ENCODE data around the gene SH3BP5.

The SH3BP5 gene

GRCh38 chr3:15256861-15257341 is 75.5 kb downstream of the SH3BP5 start:
- Histone ChIP-seq H3K4me3 (ENCODE audit: insufficient read depth, low read depth, low read length, poor library complexity, severe bottlenecking) (no peak overlapping the region), H3K36me3 (ENCODE audit: control insufficient read depth, insufficient read depth, low read length) (peaks cover 86% of the 10 kb centered on the region), H3K9me3 (ENCODE audit: control insufficient read depth, low read length) (no peaks in the 10 kb centered on the region), H3K27ac (ENCODE audit: insufficient read depth, low read length, poor library complexity, severe bottlenecking) (no peak overlapping the region), H3K27me3 (replicated peaks; ENCODE audit: control insufficient read depth, insufficient read depth, low read length, poor library complexity, severe bottlenecking) (no peaks in the 10 kb centered on the region), H3K4me1 (ENCODE audit: control insufficient read depth, insufficient read depth, low read length, poor library complexity, severe bottlenecking) (no peaks in the 10 kb centered on the region)
- DNase-seq, result no peak

- DNase-seq, result no peak
- Histone ChIP-seq H3K9me3 (ENCODE audit: control insufficient read depth, low read length) (no peaks in the 10 kb centered on the region), H3K4me1 (ENCODE audit: control insufficient read depth, insufficient read depth, low read length, poor library complexity, severe bottlenecking) (no peaks in the 10 kb centered on the region), H3K27ac (ENCODE audit: insufficient read depth, low read length, poor library complexity, severe bottlenecking) (no peak overlapping the region), H3K27me3 (replicated peaks; ENCODE audit: control insufficient read depth, insufficient read depth, low read length, poor library complexity, severe bottlenecking) (no peaks in the 10 kb centered on the region), H3K4me3 (ENCODE audit: insufficient read depth, low read depth, low read length, poor library complexity, severe bottlenecking) (no peak overlapping the region), H3K36me3 (ENCODE audit: control insufficient read depth, insufficient read depth, low read length) (peaks cover 81% of the 10 kb centered on the region)
Measured at GRCh38 chr3:15255215-15255614, 77.2 kb downstream of the SH3BP5 start.

- H3K4me1 ChIP-seq (ENCODE audit: control insufficient read depth, insufficient read depth, low read length, poor library complexity, severe bottlenecking), result no peaks in the 10 kb centered on the region
- no peaks in the 10 kb centered on the region for H3K27me3 ChIP-seq (replicated peaks; ENCODE audit: control insufficient read depth, insufficient read depth, low read length, poor library complexity, severe bottlenecking)
- no peak overlapping the region for H3K27ac ChIP-seq (ENCODE audit: insufficient read depth, low read length, poor library complexity, severe bottlenecking)
- H3K4me3 ChIP-seq (ENCODE audit: insufficient read depth, low read depth, low read length, poor library complexity, severe bottlenecking), result no peak overlapping the region
- peaks cover 73% of the 10 kb centered on the region for H3K36me3 ChIP-seq (ENCODE audit: control insufficient read depth, insufficient read depth, low read length)
- no peak for DNase-seq
- H3K9me3 ChIP-seq (ENCODE audit: control insufficient read depth, low read length), result no peaks in the 10 kb centered on the region
Measured at GRCh38 chr3:15253023-15253697, 79.2 kb downstream of the SH3BP5 start.

- Histone ChIP-seq H3K4me1 (ENCODE audit: control insufficient read depth, insufficient read depth, low read length, poor library complexity, severe bottlenecking) (no peaks in the 10 kb centered on the region), H3K36me3 (ENCODE audit: control insufficient read depth, insufficient read depth, low read length) (peaks cover 50% of the 10 kb centered on the region), H3K27ac (ENCODE audit: insufficient read depth, low read length, poor library complexity, severe bottlenecking) (no peak overlapping the region), H3K27me3 (replicated peaks; ENCODE audit: control insufficient read depth, insufficient read depth, low read length, poor library complexity, severe bottlenecking) (no peaks in the 10 kb centered on the region), H3K4me3 (ENCODE audit: insufficient read depth, low read depth, low read length, poor library complexity, severe bottlenecking) (no peak overlapping the region), H3K9me3 (ENCODE audit: control insufficient read depth, low read length) (no peaks in the 10 kb centered on the region)
- DNase-seq, result no peak
Measured at GRCh38 chr3:15246186-15246585, 86.2 kb downstream of the SH3BP5 start.

- Histone ChIP-seq H3K9me3 (ENCODE audit: control insufficient read depth, low read length) (no peaks in the 10 kb centered on the region), H3K27me3 (replicated peaks; ENCODE audit: control insufficient read depth, insufficient read depth, low read length, poor library complexity, severe bottlenecking) (no peaks in the 10 kb centered on the region), H3K4me1 (ENCODE audit: control insufficient read depth, insufficient read depth, low read length, poor library complexity, severe bottlenecking) (no peaks in the 10 kb centered on the region), H3K4me3 (ENCODE audit: insufficient read depth, low read depth, low read length, poor library complexity, severe bottlenecking) (no peak overlapping the region), H3K36me3 (ENCODE audit: control insufficient read depth, insufficient read depth, low read length) (peaks cover 50% of the 10 kb centered on the region), H3K27ac (ENCODE audit: insufficient read depth, low read length, poor library complexity, severe bottlenecking) (no peak overlapping the region)
- DNase-seq, result no peak
Measured at GRCh38 chr3:15243822-15244482, 88.4 kb downstream of the SH3BP5 start.

GRCh38 chr3:15241341-15241740 is 91.0 kb downstream of the SH3BP5 start:
- H3K27ac ChIP-seq (ENCODE audit: insufficient read depth, low read length, poor library complexity, severe bottlenecking), result no peak overlapping the region
- H3K36me3 ChIP-seq (ENCODE audit: control insufficient read depth, insufficient read depth, low read length), result peaks cover 30% of the 10 kb centered on the region
- H3K27me3 ChIP-seq (replicated peaks; ENCODE audit: control insufficient read depth, insufficient read depth, low read length, poor library complexity, severe bottlenecking), result no peaks in the 10 kb centered on the region
- H3K4me3 ChIP-seq (ENCODE audit: insufficient read depth, low read depth, low read length, poor library complexity, severe bottlenecking), result no peak overlapping the region
- no peaks in the 10 kb centered on the region for H3K4me1 ChIP-seq (ENCODE audit: control insufficient read depth, insufficient read depth, low read length, poor library complexity, severe bottlenecking)
- DNase-seq, result peak; percentile 9 to 38 (median 22)
- no peaks in the 10 kb centered on the region for H3K9me3 ChIP-seq (ENCODE audit: control insufficient read depth, low read length)

- DNase-seq, result no peak
- H3K27me3 ChIP-seq (replicated peaks; ENCODE audit: control insufficient read depth, insufficient read depth, low read length, poor library complexity, severe bottlenecking), result no peaks in the 10 kb centered on the region
- peaks cover 52% of the 10 kb centered on the region for H3K36me3 ChIP-seq (ENCODE audit: control insufficient read depth, insufficient read depth, low read length)
- H3K27ac ChIP-seq (ENCODE audit: insufficient read depth, low read length, poor library complexity, severe bottlenecking), result no peak overlapping the region
- H3K4me3 ChIP-seq (ENCODE audit: insufficient read depth, low read depth, low read length, poor library complexity, severe bottlenecking), result no peak overlapping the region
- no peaks in the 10 kb centered on the region for H3K4me1 ChIP-seq (ENCODE audit: control insufficient read depth, insufficient read depth, low read length, poor library complexity, severe bottlenecking)
- H3K9me3 ChIP-seq (ENCODE audit: control insufficient read depth, low read length), result no peaks in the 10 kb centered on the region
Measured at GRCh38 chr3:15229262-15229661, 103.1 kb downstream of the SH3BP5 start.

- H3K9me3 ChIP-seq (ENCODE audit: control insufficient read depth, low read length), result no peaks in the 10 kb centered on the region
- no peaks in the 10 kb centered on the region for H3K27me3 ChIP-seq (replicated peaks; ENCODE audit: control insufficient read depth, insufficient read depth, low read length, poor library complexity, severe bottlenecking)
- peaks cover 55% of the 10 kb centered on the region for H3K36me3 ChIP-seq (ENCODE audit: control insufficient read depth, insufficient read depth, low read length)
- no peak overlapping the region for H3K4me3 ChIP-seq (ENCODE audit: insufficient read depth, low read depth, low read length, poor library complexity, severe bottlenecking)
- H3K27ac ChIP-seq (ENCODE audit: insufficient read depth, low read length, poor library complexity, severe bottlenecking), result no peak overlapping the region
- no peaks in the 10 kb centered on the region for H3K4me1 ChIP-seq (ENCODE audit: control insufficient read depth, insufficient read depth, low read length, poor library complexity, severe bottlenecking)
- no peak for DNase-seq
Measured at GRCh38 chr3:15228147-15228546, 104.2 kb downstream of the SH3BP5 start.

- H3K27me3 ChIP-seq (replicated peaks; ENCODE audit: control insufficient read depth, insufficient read depth, low read length, poor library complexity, severe bottlenecking), result no peaks in the 10 kb centered on the region
- no peaks in the 10 kb centered on the region for H3K4me1 ChIP-seq (ENCODE audit: control insufficient read depth, insufficient read depth, low read length, poor library complexity, severe bottlenecking)
- no peak for DNase-seq
- H3K4me3 ChIP-seq (ENCODE audit: insufficient read depth, low read depth, low read length, poor library complexity, severe bottlenecking), result no peak overlapping the region
- H3K9me3 ChIP-seq (ENCODE audit: control insufficient read depth, low read length), result no peaks in the 10 kb centered on the region
- H3K36me3 ChIP-seq (ENCODE audit: control insufficient read depth, insufficient read depth, low read length), result peaks cover 64% of the 10 kb centered on the region
- no peak overlapping the region for H3K27ac ChIP-seq (ENCODE audit: insufficient read depth, low read length, poor library complexity, severe bottlenecking)
Measured at GRCh38 chr3:15223685-15224572, 108.5 kb downstream of the SH3BP5 start.

All from effector memory CD4-positive, alpha-beta T cell (primary cell).